GM18520 (cell line): ENCODE data around the gene SLC4A9.
"Not testable (repeated sequence)": the region's sequence is repeated elsewhere in the genome, so short reads cannot be mapped to it uniquely, and the experiment has no call there.

Experiments used
- ATAC-seq: cut with Tn5 transposase; IDR thresholded peaks from one replicate; pipeline ENCODE4 v1.9.1; 2021; ENCODE audit not compliant: unreplicated experiment

The SLC4A9 gene

DNA sequence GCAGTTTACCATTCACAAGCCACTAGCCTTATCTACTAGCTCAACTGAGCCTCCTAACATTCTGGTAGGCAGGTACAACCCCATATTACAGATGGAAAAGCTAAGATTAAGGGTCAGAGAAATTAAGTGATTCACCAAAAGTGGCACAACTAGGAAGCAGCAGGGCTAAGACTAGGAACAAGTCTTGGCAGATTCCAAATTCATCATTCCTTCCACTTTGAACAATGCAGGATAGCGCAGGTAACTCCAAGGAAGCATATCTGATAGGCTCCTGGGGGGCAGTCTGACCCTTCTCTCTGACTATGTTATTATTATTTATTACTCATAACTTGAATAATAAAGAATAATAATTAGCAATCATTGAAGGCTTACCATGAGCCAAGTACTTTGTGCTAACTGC, 22.1 kb upstream of the SLC4A9 start:
- no peak for ATAC-seq

DNA sequence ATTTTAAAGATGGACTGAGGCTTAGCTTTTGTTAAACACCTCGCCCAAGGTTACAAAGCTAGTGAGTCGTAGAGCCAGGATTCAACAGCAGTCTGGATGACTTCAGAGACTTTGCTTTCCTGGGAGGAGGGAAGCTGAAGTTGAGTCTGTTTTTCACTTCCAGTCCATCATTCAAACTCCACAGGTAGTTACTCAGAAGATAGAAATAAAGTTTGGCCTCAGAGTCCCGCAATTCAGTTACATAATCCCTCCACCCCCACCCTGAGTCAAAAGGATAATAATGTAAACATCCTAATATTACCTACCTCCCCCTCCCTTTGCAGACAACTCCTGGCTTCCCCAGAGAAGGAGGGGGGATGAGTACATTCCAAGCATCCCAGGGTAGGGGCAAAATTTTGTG, 21.7 kb upstream of the SLC4A9 start:
- no peak for ATAC-seq

GRCh38 chr5:140338908-140339307, 21.1 kb upstream of the SLC4A9 start:
- ATAC-seq = no peak

DNA sequence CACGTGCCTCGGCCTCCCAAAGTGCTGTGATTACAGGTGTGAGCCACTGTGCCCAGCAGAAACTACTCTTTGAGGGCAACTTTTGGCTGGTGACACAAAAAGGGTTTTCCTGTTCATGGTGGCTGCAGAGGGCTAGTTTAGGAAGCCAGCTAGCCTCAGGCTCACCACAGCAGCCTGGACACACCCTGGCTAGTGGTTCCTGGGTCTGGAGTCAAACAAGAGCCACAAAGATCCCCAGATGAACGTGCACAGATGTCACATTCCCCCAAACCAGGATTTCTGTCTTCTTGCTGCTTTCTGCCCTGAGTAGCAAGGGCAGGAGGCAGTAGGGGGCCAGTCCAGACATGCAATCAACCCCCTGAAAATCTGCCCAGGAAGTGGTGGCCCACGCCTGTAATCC, 20.4 kb upstream of the SLC4A9 start:
- no peak for ATAC-seq

DNA sequence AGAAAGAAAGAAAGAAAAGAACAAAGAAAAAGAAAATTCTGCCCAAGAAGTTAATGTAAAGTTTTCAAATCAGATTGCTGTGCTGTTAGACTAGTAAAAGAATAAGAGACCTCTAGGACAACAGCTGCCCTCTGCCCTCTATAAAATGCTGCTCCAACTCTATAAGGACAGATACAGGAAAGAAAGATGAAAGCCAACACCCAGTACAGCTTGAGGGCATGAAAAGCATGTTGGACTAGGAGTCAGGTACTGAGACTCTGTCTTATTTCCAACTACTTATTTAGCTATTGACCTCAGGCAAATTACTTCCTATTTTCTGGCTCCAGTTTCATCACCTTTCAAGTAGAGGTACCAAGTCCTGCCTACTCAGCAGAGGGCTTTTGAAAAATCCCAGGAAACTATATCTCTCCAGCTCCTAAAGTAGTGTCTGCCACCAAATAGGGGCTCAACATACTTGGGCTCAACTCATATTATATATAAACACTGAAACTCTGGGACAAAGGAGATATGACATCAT, 19.3 kb upstream of the SLC4A9 start:
- no peak for ATAC-seq

DNA sequence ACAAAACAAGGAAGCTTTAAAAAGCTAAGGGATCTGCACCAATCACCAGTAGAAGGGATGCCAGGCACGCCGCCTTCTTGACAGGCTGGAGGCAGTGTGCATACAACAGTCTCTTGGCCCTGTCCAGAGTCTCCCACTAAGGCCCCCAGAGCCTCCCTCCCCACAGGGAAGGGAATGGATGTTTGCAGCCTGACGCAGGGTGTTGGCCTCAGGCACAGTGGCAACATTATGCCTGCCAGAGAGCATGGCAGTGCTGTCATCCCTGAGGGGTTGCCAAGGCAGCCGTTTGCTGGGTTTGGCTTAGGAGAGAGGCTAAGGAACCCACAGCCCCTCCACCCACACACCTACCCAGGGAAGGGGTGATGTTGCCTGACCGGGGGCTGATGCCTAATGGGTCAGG, 18.4 kb upstream of the SLC4A9 start:
- ATAC-seq = no peak

DNA sequence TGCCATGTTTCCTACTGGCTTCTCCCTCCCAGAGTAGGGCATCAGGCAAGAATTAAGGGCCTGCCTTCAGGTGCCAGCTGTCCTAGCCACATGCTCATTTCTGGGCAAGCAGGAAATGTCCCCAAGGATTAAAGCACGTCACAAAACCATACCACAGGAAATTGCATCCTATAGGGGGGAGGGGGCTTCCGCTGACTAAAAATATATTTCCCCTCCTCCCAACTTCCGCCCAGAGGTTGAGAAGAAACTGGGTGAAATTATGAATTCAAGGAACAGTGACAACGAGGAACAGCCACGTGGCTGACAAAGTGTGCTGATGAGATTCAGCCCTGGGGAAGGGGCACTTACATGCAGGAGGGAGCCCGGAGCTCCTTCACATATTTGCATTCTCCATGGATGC, 17.7 kb upstream of the SLC4A9 start:
- ATAC-seq = no peak

DNA sequence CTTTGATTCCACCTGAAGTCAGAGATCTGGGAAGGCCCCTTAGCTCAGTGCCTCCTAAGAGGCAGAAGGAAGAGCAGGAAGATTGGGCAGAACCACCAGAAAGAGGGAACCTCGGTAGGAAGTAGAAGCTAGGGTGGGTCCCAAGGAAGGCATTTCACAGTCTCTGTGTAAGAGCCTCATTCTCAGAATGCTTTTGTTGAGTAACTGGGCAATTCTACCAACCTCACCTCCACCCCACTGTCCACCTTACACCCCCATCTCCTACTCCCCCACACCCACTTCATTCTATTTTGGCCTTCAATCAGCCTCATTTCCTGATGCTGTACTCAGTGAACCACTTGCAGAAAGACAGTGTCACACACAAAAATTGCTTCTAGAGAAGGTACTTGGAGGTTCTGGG, 17.1 kb upstream of the SLC4A9 start:
- no peak for ATAC-seq

DNA sequence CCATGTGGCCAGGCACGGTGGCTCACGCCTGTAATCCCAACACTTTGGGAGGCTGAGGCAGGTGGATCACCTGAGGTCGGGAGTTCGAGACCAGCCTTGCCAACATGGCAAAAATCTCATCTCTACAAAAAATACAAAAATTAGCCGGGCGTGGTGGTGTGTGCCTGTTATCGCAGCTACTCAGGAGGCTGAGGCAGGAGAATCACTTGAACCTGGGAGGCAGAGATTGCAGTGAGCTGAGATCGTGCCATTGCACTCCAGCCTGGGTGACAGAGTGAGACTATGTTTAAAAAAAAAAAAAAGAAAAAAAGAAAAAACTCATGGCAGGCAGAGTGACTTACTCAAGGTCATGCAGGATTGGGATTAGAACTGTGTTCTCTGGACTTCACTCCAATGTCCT, 16.1 kb upstream of the SLC4A9 start:
- not testable (repeated sequence) for ATAC-seq

DNA sequence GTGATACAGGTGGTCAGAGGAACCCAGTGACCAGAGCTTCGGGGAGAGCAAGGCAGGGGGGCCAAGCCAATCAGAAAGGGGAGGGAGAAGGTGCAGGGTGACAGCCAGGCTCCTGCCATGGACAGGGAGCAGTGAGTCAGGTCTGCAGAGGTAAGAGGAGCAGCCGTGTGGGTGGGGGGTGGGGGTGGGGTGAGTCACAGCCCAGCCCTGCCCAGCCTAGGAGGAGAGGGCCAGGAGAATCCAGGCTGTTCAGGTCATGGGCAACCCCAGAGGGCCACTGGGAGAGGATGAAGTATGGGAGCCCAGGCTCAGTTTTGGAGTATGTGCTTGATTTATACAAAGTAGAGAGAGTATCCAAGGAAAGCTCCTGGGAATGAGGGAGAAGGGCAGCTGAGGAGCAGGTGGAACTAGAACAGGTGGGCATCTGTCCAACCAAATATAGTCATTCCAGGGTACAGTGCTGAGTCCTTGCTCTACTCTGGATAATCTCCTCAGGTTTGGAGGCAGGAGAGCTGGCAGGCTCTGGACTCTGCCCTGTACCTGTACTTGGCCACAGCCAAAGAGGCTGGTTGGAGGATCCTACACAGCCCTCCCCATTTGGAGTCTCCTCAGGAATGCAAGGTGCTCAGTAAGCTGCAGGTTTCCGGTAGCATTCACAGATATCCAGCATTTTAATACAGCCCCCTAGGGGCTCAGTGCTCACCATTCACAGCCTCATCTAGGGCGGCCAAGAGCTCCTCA, 15.1 kb upstream of the SLC4A9 start:
- no peak for ATAC-seq

- ATAC-seq = no peak
Measured at GRCh38 chr5:140345919-140346347, 14.1 kb upstream of the SLC4A9 start.

DNA sequence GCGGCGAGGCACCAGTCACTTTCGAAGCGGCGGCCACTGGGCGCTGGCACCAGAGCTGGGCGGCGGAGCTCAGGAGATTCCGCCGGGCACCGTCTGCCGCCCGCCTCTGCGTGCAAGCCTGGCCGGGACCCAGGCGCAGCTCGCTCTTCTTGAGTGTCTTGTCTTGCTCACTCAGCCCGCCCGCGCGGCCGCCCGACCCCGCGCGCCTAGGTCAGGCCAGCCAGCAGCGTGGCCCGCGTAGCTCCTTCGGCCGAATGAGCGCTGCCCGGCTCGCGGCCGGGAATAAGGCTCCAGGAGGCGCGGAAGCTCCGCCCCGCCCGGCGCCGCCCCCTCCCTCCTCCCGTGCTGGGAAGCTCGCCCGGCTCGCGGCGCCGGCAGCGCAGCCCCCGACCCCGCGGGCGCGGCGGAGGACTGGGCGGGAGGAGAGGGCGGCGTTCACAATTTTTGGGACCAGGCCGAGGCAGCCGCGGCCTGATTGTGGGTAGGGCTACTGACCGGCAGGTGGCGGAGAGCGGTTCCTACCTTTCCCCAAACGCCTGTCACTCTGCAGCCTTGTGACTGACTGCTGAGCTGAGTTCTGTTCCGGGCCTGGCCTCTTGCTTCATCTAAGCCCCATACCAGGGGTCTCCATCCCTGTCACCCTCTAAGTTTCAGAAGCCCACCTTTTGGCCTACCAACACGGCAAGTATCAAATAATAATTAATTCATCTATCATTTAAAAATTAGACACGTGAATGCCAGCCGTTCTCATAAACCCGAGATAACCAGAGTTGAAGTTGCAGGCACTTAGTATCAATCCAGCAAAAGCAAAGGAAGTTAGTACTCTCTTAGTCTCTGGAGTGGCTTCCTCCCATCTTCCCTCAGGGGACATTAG, 13.4 kb upstream of the SLC4A9 start, which contains the start of gene HBEGF:
Gene HBEGF, minus strand, starts transcription at position 256 of the 874 bp plus-strand sequence. CDS start 275 bp downstream, outside the sequence.
- peak; percentile 61 for ATAC-seq

DNA sequence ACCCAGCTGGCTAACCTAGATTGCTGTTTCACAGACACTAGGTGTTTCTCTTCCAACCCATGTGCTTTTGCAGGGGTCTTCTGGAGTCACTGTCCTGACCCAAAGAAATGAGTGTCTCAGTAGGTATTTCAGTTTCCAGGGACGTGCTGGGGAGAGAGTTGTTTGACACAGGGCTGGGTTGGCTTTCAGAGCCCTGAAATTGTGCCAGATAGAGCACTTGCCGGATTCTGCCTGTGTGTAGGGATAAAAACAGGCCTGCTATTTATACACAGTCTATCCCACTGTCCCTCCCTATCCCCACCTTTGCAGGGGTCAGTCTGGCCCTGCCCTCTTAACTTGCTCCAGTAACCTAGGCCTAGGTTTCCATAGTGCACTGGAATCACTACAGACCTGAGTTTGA, 12.6 kb upstream of the SLC4A9 start:
- ATAC-seq = no peak

DNA sequence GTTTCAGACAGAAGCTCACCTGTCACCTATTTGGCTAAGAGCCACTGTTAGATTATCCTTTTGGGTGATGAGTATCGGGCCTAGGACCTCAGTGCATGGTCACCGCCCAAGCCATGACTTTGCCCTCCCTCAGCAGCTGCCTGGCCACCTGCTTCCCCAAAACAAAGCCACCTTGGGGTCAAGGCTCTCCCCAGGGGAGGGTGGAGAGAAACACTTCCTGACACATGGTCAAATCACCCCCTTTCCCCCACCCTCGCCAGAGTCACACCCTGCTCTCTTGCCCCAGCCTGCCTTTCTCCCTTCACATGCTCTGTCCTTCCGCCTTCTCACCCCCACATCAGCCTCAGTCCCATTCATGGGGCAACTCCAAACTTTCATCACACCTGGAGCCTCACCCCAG, 11.9 kb upstream of the SLC4A9 start:
- ATAC-seq = no peak

DNA sequence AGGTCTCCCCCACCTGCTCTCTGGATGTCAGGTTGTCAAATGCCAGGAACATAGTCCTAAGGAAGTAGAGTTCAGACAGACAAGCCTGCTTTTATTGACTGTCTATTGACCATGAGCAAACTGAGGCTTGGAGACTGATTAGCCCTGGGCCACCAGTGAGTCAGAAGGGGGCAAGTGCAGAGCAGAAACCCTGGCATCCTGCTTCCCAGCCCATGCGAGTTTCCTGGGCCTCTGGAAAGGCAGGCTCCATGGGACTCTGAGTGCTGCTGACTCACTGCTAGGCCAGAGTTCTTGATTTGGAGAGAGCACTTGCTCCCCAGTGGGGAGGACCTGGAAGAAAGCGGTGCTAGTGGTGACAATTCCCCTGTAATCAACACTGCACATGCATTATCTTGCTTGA, 10.8 kb upstream of the SLC4A9 start:
- ATAC-seq = no peak

GRCh38 chr5:140351609-140352334, 8.2 kb upstream of the SLC4A9 start:
- peak; percentile 54 for ATAC-seq

GRCh38 chr5:140355546-140355945, 4.4 kb upstream of the SLC4A9 start:
- ATAC-seq = no peak

GRCh38 chr5:140356853-140357725, 2.9 kb upstream of the SLC4A9 start:
- ATAC-seq = no peak

DNA sequence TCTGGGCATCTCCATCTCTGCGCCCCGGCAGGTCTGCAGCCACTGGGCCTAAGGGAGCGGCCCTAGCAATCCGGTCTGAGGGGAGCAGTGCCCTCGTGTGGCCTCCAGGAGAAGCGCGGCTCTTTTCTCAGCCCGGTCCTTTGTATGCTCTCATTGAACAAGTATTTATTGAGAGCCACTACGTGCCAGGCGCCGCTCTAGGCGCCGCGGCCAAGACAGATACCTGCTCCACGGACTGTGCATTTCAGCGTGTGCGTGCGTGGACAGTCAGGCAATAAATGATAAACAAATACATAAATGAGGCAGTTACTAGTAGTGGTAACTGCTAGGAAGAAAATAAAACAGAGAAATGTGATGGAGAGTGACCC, 2.3 kb upstream of the SLC4A9 start:
- ATAC-seq = peak; percentile 76

- ATAC-seq = no peak
Measured at GRCh38 chr5:140358738-140359310, 1.2 kb upstream of the SLC4A9 start.
